ENCODE results near the gene SH2D2A. TPM values are rescaled to one million over a fixed set of nuclear protein-coding genes. Genes with fewer than 3 reads are reported as not detected.

SH2D2A gene
- total RNA-seq, 1 experiment from 2014 or later = 4.0 TPM

DNA sequence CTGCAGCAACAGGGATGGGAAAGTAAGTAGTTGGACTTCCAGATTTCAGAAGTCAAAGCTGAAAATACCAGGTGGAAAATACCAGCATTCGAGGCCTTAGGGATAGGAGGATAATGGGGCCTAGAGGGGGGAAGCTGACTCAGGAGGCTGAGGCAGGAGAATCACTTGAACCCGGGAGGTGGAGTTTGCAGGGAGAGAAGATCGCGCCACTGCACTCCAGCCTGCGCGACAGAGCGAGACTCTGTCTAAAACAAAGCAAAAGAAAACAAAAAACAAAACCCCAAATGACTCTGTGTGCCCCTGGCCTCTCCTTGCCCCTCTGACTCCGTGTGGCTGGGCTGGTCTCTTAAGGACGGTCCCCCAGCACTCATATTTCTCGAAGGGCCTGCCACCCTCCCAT lies 3.4 kb downstream of the SH2D2A start:
- Histone ChIP-seq H3K4me3 (peak overlapping the region; percentile 72), H3K27me3 (ENCODE audit: insufficient read depth, low read depth) (no peaks in the 10 kb centered on the region), H3K4me2 (peak overlapping the region; percentile 97), H3K9me2 (ENCODE audit: insufficient read depth) (no peaks in the 10 kb centered on the region), H4K20me1 (ENCODE audit: insufficient read depth) (no peaks in the 10 kb centered on the region), H2AFZ (peak overlapping the region; percentile 95), H3K36me3 (ENCODE audit: low read depth) (no peaks in the 10 kb centered on the region), H3K9me3 (ENCODE audit: insufficient read depth, low read depth) (no peaks in the 10 kb centered on the region), H3K4me1 (replicated peaks; ENCODE audit: insufficient read depth) (peaks cover 44% of the 10 kb centered on the region), H3F3A (ENCODE audit: insufficient read depth, low read depth) (peaks cover 13% of the 10 kb centered on the region; the same call in 1 of the 2 replicates), H3K79me2 (ENCODE audit: low read depth) (peaks cover 6% of the 10 kb centered on the region), H3K27ac (no peak overlapping the region)
- CTCF ChIA-PET = interaction anchor here (1.0 kb wide), 1 partner anchor 47 kb away, joined by 4 read pairs; no protein-coding TSS in a partner anchor
- POLR2A ChIA-PET (ENCODE audit: unreplicated experiment) = no interaction called here
- no peak for DNase-seq
- BruUV-seq (replicated peaks) = TSS peak; percentile 60
- intact Hi-C loops (cut with micrococcal nuclease; ENCODE audit: unreplicated experiment) = no loop called here
- TF ChIP-seq CTCF (conservative IDR thresholded peaks at IDR 0.05) (no peak), EZH2 (IDR thresholded peaks at IDR 0.05; ENCODE audit: low read depth) (no peak)

- Histone ChIP-seq H3K4me2 (peak overlapping the region; percentile 97), H3K79me2 (ENCODE audit: low read depth) (peaks cover 6% of the 10 kb centered on the region), H3K27me3 (ENCODE audit: insufficient read depth, low read depth) (no peaks in the 10 kb centered on the region), H4K20me1 (ENCODE audit: insufficient read depth) (no peaks in the 10 kb centered on the region), H3K36me3 (ENCODE audit: low read depth) (no peaks in the 10 kb centered on the region), H3K9me3 (ENCODE audit: insufficient read depth, low read depth) (no peaks in the 10 kb centered on the region), H3K4me3 (peak overlapping the region; percentile 72; the same call in 1 of the 2 replicates), H2AFZ (no peak overlapping the region), H3K4me1 (replicated peaks; ENCODE audit: insufficient read depth) (peaks cover 44% of the 10 kb centered on the region), H3F3A (ENCODE audit: insufficient read depth, low read depth) (peaks cover 13% of the 10 kb centered on the region; the same call in 1 of the 2 replicates), H3K27ac (no peak overlapping the region), H3K9me2 (ENCODE audit: insufficient read depth) (no peaks in the 10 kb centered on the region)
- POLR2A ChIA-PET (ENCODE audit: unreplicated experiment) = interaction anchor here (0.6 kb wide), 1 partner anchor 197 kb away, joined by 5 read pairs; no protein-coding TSS in a partner anchor
- TF ChIP-seq EZH2 (IDR thresholded peaks at IDR 0.05; ENCODE audit: low read depth) (no peak), CTCF (conservative IDR thresholded peaks at IDR 0.05) (no peak)
- CTCF ChIA-PET = interaction anchor here (0.5 to 0.6 kb wide), 2 partner anchors 36 to 729 kb away, joined by 3 to 7 read pairs; no protein-coding TSS in a partner anchor
- no TSS peak for BruUV-seq (replicated peaks)
- intact Hi-C loops (cut with micrococcal nuclease; ENCODE audit: unreplicated experiment) = no loop called here
- no peak for DNase-seq
Measured at GRCh38 chr1:156812293-156812990, 4.2 kb downstream of the SH2D2A start.

- POLR2A ChIA-PET (ENCODE audit: unreplicated experiment) = no interaction called here
- DNase-seq = no peak
- no peaks in the 10 kb centered on the region for H3K9me3 ChIP-seq (ENCODE audit: insufficient read depth, low read depth)
- no peak overlapping the region for H2AFZ ChIP-seq
- H3K4me2 ChIP-seq = no peak overlapping the region
- CTCF ChIA-PET = interaction anchor here (0.5 kb wide), 1 partner anchor 1699 kb away, joined by 3 read pairs; no protein-coding TSS in a partner anchor
- H3K9me2 ChIP-seq (ENCODE audit: insufficient read depth) = no peaks in the 10 kb centered on the region
- no peaks in the 10 kb centered on the region for H3K36me3 ChIP-seq (ENCODE audit: low read depth)
- H3K4me3 ChIP-seq = no peak overlapping the region
- BruUV-seq (replicated peaks) = no TSS peak
- peaks cover 6% of the 10 kb centered on the region for H3K79me2 ChIP-seq (ENCODE audit: low read depth)
- intact Hi-C loops (cut with micrococcal nuclease; ENCODE audit: unreplicated experiment) = no loop called here
- H3F3A ChIP-seq (ENCODE audit: insufficient read depth, low read depth) = peaks cover 13% of the 10 kb centered on the region; the same call in 1 of the 2 replicates
- H3K27ac ChIP-seq = no peak overlapping the region
- H3K4me1 ChIP-seq (replicated peaks; ENCODE audit: insufficient read depth) = peaks cover 35% of the 10 kb centered on the region
- H4K20me1 ChIP-seq (ENCODE audit: insufficient read depth) = no peaks in the 10 kb centered on the region; the same call in 1 of the 2 replicates
- H3K27me3 ChIP-seq (ENCODE audit: insufficient read depth, low read depth) = no peaks in the 10 kb centered on the region
- no peak for TF ChIP-seq CTCF (conservative IDR thresholded peaks at IDR 0.05)
- no peak for TF ChIP-seq EZH2 (IDR thresholded peaks at IDR 0.05; ENCODE audit: low read depth)
Measured at GRCh38 chr1:156811168-156811567, 5.5 kb downstream of the SH2D2A start.

All from PC-9 (cell line).